Activated CD4-positive, alpha-beta T cell treated with anti-CD3 and anti-CD28 coated beads, Interleukin-2, Interleukin-6, amounts not matched to agents 100 ng/mL and 50 ng/mL, durations not matched to agents 16 hours and 8 hours (primary cell): ENCODE measurements around the gene FNDC3B.
A peak's percentile ranks its signal among the peaks of the same experiment; 100 is the strongest.

Experiments used
- DNase-seq: peaks from one replicate; pipeline ENCODE4 v3.0.0-alpha.2; 2020

Gene FNDC3B

GRCh38 chr3:172098698-172099494 is 59.5 kb downstream of the FNDC3B start:
- no peak for DNase-seq

- no peak for DNase-seq
Measured at GRCh38 chr3:172099495-172099808, 60.1 kb downstream of the FNDC3B start.

- DNase-seq, result no peak
Measured at GRCh38 chr3:172100482-172100881, 61.1 kb downstream of the FNDC3B start.

- no peak for DNase-seq
Measured at GRCh38 chr3:172101107-172101506, 61.7 kb downstream of the FNDC3B start.

- peak; percentile 26 for DNase-seq
Measured at GRCh38 chr3:172102123-172102882, 62.9 kb downstream of the FNDC3B start.

GRCh38 chr3:172102883-172103310 is 63.5 kb downstream of the FNDC3B start:
- DNase-seq, result no peak

- no peak for DNase-seq
Measured at GRCh38 chr3:172103724-172104123, 64.3 kb downstream of the FNDC3B start.

GRCh38 chr3:172104471-172105072 is 65.2 kb downstream of the FNDC3B start:
- DNase-seq, result no peak

- DNase-seq, result no peak
Measured at GRCh38 chr3:172106037-172106954, 66.9 kb downstream of the FNDC3B start.

- peak; percentile 87 for DNase-seq
Measured at GRCh38 chr3:172106989-172107388, 67.6 kb downstream of the FNDC3B start.

GRCh38 chr3:172107403-172107802 is 68.0 kb downstream of the FNDC3B start:
- peak; percentile 91 for DNase-seq

- DNase-seq, result no peak
Measured at GRCh38 chr3:172110127-172110779, 70.9 kb downstream of the FNDC3B start.

GRCh38 chr3:172111163-172111562 is 71.8 kb downstream of the FNDC3B start:
- no peak for DNase-seq

- no peak for DNase-seq
Measured at GRCh38 chr3:172112078-172112733, 72.8 kb downstream of the FNDC3B start.

- no peak for DNase-seq
Measured at GRCh38 chr3:172112734-172113120, 73.3 kb downstream of the FNDC3B start.

- DNase-seq, result no peak
Measured at GRCh38 chr3:172113710-172114109, 74.3 kb downstream of the FNDC3B start.

- DNase-seq, result no peak
Measured at GRCh38 chr3:172115059-172115458, 75.7 kb downstream of the FNDC3B start.

GRCh38 chr3:172115787-172116186 is 76.4 kb downstream of the FNDC3B start:
- no peak for DNase-seq

GRCh38 chr3:172118019-172118418 is 78.6 kb downstream of the FNDC3B start:
- DNase-seq, result no peak

- DNase-seq, result no peak
Measured at GRCh38 chr3:172119266-172119969, 80.0 kb downstream of the FNDC3B start.

GRCh38 chr3:172120912-172121311 is 81.5 kb downstream of the FNDC3B start:
- no peak for DNase-seq
